DOHH2 (cell line): ENCODE data around the gene SPIRE1.

Experiments
- H3F3A ChIP-seq: fragments of 200-600 bp; sonication (generic), shearing (Covaris generic); 2 replicates; pipeline ENCODE4 v1.6.0; 2016; ENCODE audit warnings: antibody characterized with exemption, mild to moderate bottlenecking; ENCODE audit not compliant: control insufficient read depth, insufficient read depth
- H3K27ac ChIP-seq: fragments of 200-600 bp; sonication (generic); 2 replicates; pipeline ENCODE4 v1.5.1; 2014; ENCODE audit warnings: low read depth, mild to moderate bottlenecking, low read length, moderate library complexity
- H3K27me3 ChIP-seq: fragments of 200-600 bp; sonication (generic); 2 replicates; pipeline ENCODE4 v1.6.1; 2014; ENCODE audit warnings: mild to moderate bottlenecking, low read length, mixed read lengths; ENCODE audit not compliant: control insufficient read depth
- H3K36me3 ChIP-seq: fragments of 200-600 bp; sonication (generic); 2 replicates; pipeline ENCODE4 v1.6.1; 2014; ENCODE audit warnings: mild to moderate bottlenecking, low read length, moderate library complexity, mixed read lengths; ENCODE audit not compliant: control insufficient read depth
- H3K4me1 ChIP-seq: fragments of 200-600 bp; sonication (generic); 2 replicates; pipeline ENCODE4 v1.6.1; 2014; ENCODE audit warnings: mild to moderate bottlenecking, low read length, mixed read lengths; ENCODE audit not compliant: control insufficient read depth
- H3K4me2 ChIP-seq: fragments of 200-600 bp; sonication (generic); 2 replicates; pipeline ENCODE4 v1.6.0; 2014; ENCODE audit warnings: mild to moderate bottlenecking, low read length, moderate library complexity
- H3K4me3 ChIP-seq: fragments of 200-600 bp; sonication (generic); 2 replicates; pipeline ENCODE4 v1.5.1; 2014; ENCODE audit warnings: mild to moderate bottlenecking, low read length, mixed read lengths
- H3K79me2 ChIP-seq: fragments of 200-600 bp; sonication (generic); 2 replicates; pipeline ENCODE4 v1.6.1; 2014; ENCODE audit warnings: mild to moderate bottlenecking, low read length, mixed read lengths; ENCODE audit not compliant: control insufficient read depth
- H3K9me2 ChIP-seq: fragments of 200-600 bp; sonication (generic); replicated peaks from 2 replicates; pipeline ENCODE4 v1.6.1; 2014; ENCODE audit warnings: mild to moderate bottlenecking, low read length, mixed read lengths; ENCODE audit not compliant: control insufficient read depth
- H3K9me3 ChIP-seq: fragments of 200-600 bp; sonication (generic); 2 replicates; pipeline ENCODE4 v1.6.1; 2014; ENCODE audit warnings: antibody characterized with exemption, low read length, mixed read lengths; ENCODE audit not compliant: control insufficient read depth, insufficient read depth
- H4K20me1 ChIP-seq: fragments of 200-600 bp; sonication (generic); 2 replicates; pipeline ENCODE4 v1.6.0; 2014; ENCODE audit warnings: low read depth, mild to moderate bottlenecking, antibody characterized with exemption, low read length, moderate library complexity; ENCODE audit not compliant: control insufficient read depth, insufficient read depth
- CTCF ChIP-seq: fragments of 200-600 bp; sonication (generic); IDR thresholded peaks from one replicate; pipeline ENCODE4 v1.5.1; 2014; ENCODE audit warnings: antibody characterized with exemption, mild to moderate bottlenecking, low read depth, low read length; ENCODE audit not compliant: poor library complexity, severe bottlenecking
- EZH2phosphoT487 ChIP-seq: fragments of 200-600 bp; sonication (generic); IDR thresholded peaks from 2 replicates; pipeline ENCODE4 v1.6.1; 2017; ENCODE audit warnings: borderline replicate concordance, mild to moderate bottlenecking, antibody characterized with exemption, low read length, moderate library complexity, mixed read lengths

SPIRE1 gene

GRCh38 chr18:12462242-12462641 is 195.7 kb downstream of the SPIRE1 start:
- no peaks in the 10 kb centered on the region for H3K79me2 ChIP-seq
- no peaks in the 10 kb centered on the region for H4K20me1 ChIP-seq

GRCh38 chr18:12461326-12461725 is 196.6 kb downstream of the SPIRE1 start:
- Histone ChIP-seq H3K9me3 (no peaks in the 10 kb centered on the region), H3F3A (no peaks in the 10 kb centered on the region), H3K4me3 (no peak overlapping the region), H3K4me2 (no peak overlapping the region), H3K4me1 (no peaks in the 10 kb centered on the region), H3K27ac (no peak overlapping the region), H3K79me2 (no peaks in the 10 kb centered on the region), H4K20me1 (no peaks in the 10 kb centered on the region), H3K9me2 (no peaks in the 10 kb centered on the region), H3K27me3 (no peaks in the 10 kb centered on the region), H3K36me3 (no peaks in the 10 kb centered on the region)
- no peak for TF ChIP-seq CTCF
- TF ChIP-seq EZH2phosphoT487: no peak

More at GRCh38 chr18:12462242-12462641, 195.7 kb downstream of the SPIRE1 start:
- no peaks in the 10 kb centered on the region for H3K9me2 ChIP-seq
- TF ChIP-seq EZH2phosphoT487: no peak
- no peak for TF ChIP-seq CTCF
- H3K4me3 ChIP-seq: no peak overlapping the region
- no peak overlapping the region for H3K27ac ChIP-seq
- no peaks in the 10 kb centered on the region for H3K36me3 ChIP-seq
- no peak overlapping the region for H3K4me2 ChIP-seq
- no peaks in the 10 kb centered on the region for H3K27me3 ChIP-seq
- H3K9me3 ChIP-seq: no peaks in the 10 kb centered on the region
- no peaks in the 10 kb centered on the region for H3F3A ChIP-seq
- H3K4me1 ChIP-seq: no peaks in the 10 kb centered on the region

GRCh38 chr18:12460874-12461273 is 197.0 kb downstream of the SPIRE1 start:
- no peaks in the 10 kb centered on the region for H3K79me2 ChIP-seq
- no peak overlapping the region for H3K27ac ChIP-seq
- no peaks in the 10 kb centered on the region for H3K4me1 ChIP-seq
- H3K9me3 ChIP-seq: no peaks in the 10 kb centered on the region
- H3K36me3 ChIP-seq: no peaks in the 10 kb centered on the region
- H3F3A ChIP-seq: no peaks in the 10 kb centered on the region
- no peaks in the 10 kb centered on the region for H3K27me3 ChIP-seq
- TF ChIP-seq EZH2phosphoT487 (no peak), CTCF (no peak)
- no peaks in the 10 kb centered on the region for H3K9me2 ChIP-seq
- H4K20me1 ChIP-seq: no peaks in the 10 kb centered on the region
- no peak overlapping the region for H3K4me3 ChIP-seq
- no peak overlapping the region for H3K4me2 ChIP-seq

- TF ChIP-seq CTCF (no peak), EZH2phosphoT487 (no peak)
- H3K4me2 ChIP-seq: no peak overlapping the region
- no peaks in the 10 kb centered on the region for H4K20me1 ChIP-seq
- no peaks in the 10 kb centered on the region for H3F3A ChIP-seq
- no peaks in the 10 kb centered on the region for H3K9me3 ChIP-seq
- no peaks in the 10 kb centered on the region for H3K4me1 ChIP-seq
- no peak overlapping the region for H3K4me3 ChIP-seq
- no peaks in the 10 kb centered on the region for H3K9me2 ChIP-seq
- H3K36me3 ChIP-seq: no peaks in the 10 kb centered on the region
- no peaks in the 10 kb centered on the region for H3K79me2 ChIP-seq
- H3K27ac ChIP-seq: no peak overlapping the region
- no peaks in the 10 kb centered on the region for H3K27me3 ChIP-seq
These were observed 199.1 kb downstream of the SPIRE1 start for GRCh38 chr18:12458771-12459170.
